Globus pallidus (tissue), 1 donor: ENCODE data around the gene PPIG.
"Not testable (repeated sequence)": the region's sequence is repeated elsewhere in the genome, so short reads cannot be mapped to it uniquely, and the experiment has no call there.

Source experiments
- DNase-seq: peaks from one replicate; pipeline ENCODE4 v3.0.0-alpha.2; 2015; ENCODE audit warnings: low spot score

PPIG gene

DNA sequence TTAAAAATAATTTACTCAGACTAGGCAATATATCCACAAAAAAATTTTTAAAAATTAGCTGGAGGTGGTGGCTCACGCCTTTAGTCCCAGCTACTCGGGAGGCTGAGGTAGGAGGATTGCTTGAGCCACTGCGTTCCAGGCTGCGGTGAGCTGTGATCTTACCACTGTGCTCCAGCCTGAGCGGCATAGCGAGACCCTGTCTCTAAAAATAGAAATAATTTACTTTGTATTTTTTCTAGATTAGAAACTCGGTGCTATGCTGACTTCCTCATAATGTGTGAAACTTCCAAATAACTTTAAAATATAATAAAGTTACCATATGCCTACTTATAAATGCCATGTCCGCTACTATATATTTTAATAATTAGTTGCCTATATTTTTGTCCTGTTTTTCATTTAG is 6.7 kb downstream of the PPIG start:
- DNase-seq = no peak

- not testable (repeated sequence) for DNase-seq
Observed at GRCh38 chr2:169596546-169596945, 12.4 kb downstream of the PPIG start.

- DNase-seq = no peak
Observed at GRCh38 chr2:169598982-169599381, 14.8 kb downstream of the PPIG start.

GRCh38 chr2:169599568-169599967 is 15.4 kb downstream of the PPIG start:
- no peak for DNase-seq

- DNase-seq = no peak
Observed at GRCh38 chr2:169609264-169609663, 25.1 kb downstream of the PPIG start.

- DNase-seq = no peak
Observed at GRCh38 chr2:169613876-169614275, 29.7 kb downstream of the PPIG start.

- not testable (repeated sequence) for DNase-seq
Observed at GRCh38 chr2:169615982-169616381, 31.8 kb downstream of the PPIG start.

- DNase-seq = no peak
Observed at GRCh38 chr2:169619946-169620345, 35.8 kb downstream of the PPIG start.

- DNase-seq = no peak
Observed at GRCh38 chr2:169620509-169620908, 36.4 kb downstream of the PPIG start.

DNA sequence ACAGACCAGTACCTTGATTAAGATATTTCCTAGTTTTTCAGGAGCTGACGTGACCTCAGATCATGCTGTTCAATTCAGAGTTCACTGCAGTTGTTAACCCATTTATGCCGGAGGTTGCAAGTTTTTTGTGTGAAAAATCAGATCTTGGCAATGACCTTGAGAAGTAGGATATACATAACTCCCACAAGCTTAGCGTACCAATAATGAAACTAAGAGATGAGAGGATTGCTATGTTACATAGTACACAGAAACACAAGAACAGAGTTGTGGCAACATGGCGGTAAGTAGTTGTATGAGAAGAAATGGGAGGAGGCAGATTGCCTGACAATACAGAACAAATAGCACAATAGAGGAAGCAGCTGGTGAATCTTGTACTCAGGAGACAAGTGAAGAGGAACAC is 39.1 kb downstream of the PPIG start:
- DNase-seq = no peak

- DNase-seq = no peak
Observed at GRCh38 chr2:169625781-169626180, 41.6 kb downstream of the PPIG start.

GRCh38 chr2:169636440-169637097 is 52.4 kb downstream of the PPIG start:
- no peak for DNase-seq

- DNase-seq = no peak
Observed at GRCh38 chr2:169637620-169638019, 53.5 kb downstream of the PPIG start.

- DNase-seq = no peak
Observed at GRCh38 chr2:169640104-169640503, 56.0 kb downstream of the PPIG start.

- no peak for DNase-seq
Observed at GRCh38 chr2:169641464-169641863, 57.3 kb downstream of the PPIG start.

- DNase-seq = no peak
Observed at GRCh38 chr2:169644173-169644572, 60.0 kb downstream of the PPIG start.

DNA sequence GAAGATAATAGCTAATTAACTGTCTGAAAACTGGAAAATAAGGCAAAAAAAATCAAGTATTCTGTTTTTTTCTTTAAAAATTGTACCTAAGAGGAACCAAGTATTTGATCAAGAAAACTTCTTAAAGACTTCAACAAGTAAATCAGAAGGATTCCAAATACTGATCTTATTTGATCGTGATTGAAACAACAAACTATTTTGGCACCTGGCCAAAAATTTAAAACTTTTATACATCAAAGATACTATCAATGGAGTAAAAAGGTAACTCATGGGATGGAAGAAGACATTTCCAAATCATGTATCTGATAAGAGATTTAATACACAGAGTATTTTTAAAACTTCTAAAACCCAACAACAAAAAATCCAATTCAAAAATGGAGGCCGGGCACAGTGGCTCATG is 63.3 kb downstream of the PPIG start:
- DNase-seq = no peak

DNA sequence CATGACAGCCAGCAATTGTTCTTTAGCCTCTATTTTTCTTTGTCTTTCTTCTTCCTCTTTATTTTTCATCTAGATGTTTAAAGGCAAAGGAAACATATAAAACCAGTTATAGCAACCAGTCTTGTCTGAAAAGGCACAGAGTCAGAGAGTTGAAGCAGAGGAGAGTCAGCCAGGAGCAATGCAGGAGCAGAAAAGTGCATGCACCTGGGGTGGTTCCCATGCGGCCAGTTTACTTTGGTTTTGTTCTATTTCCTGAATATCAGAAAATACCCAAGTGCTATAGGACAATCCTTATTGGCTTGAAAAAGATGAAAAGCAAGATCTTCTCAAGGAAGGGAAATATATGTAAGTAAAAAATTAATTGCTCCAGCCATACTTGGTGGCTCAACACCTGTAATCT is 65.1 kb downstream of the PPIG start:
- no peak for DNase-seq

DNA sequence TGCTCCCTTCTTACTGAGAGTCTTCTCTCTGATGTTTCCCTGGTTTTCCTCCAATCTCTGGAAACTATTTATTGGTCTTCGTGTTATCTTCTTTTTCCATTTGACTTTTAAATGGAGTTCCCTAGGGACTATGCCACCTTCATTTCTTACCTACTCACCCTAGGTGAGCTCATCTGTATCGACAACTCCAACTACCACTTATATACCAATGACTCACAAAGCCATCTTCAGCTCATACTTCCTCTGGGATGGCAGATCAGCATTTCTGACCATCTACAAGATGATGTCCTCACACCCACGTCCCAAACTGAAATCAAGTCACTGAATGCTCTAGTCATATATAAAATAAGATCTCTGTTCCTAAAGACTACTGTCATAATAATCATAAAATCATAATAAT is 69.5 kb downstream of the PPIG start:
- no peak for DNase-seq

- DNase-seq = no peak
Observed at GRCh38 chr2:169656164-169656563, 72.0 kb downstream of the PPIG start.

- DNase-seq = no peak
Observed at GRCh38 chr2:169658877-169659276, 74.7 kb downstream of the PPIG start.

GRCh38 chr2:169659320-169659719 is 75.2 kb downstream of the PPIG start:
- no peak for DNase-seq

DNA sequence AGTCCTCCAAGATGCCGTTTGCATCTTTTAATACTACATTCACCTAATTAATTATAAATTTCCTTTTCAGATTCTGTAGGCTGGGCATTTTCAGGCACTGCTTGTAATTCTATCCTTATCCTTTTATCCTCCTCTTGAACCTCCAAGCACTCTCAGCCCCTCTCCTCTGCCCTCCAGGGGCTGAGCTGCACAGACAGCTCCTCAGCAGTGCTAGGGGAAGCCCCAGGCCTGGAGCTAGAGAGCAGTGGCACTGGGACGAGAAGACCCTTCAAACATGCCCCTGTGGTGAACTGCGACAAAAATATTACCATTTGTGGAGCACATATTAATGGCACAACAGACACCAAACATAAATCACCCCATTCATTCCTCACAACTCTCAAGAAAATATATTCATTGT is 77.1 kb downstream of the PPIG start:
- DNase-seq = no peak

- DNase-seq = no peak
Observed at GRCh38 chr2:169662744-169663143, 78.6 kb downstream of the PPIG start.

- DNase-seq = no peak
Observed at GRCh38 chr2:169663247-169663646, 79.1 kb downstream of the PPIG start.
